Measurements from ENCODE around the gene PLA2G4E.

GRCh38 chr15:42012241-42012640 is 8.6 kb downstream of the PLA2G4E start:
- TF ChIP-seq CTCF (IDR thresholded peaks at IDR 0.05 in 2 of 3, conservative IDR thresholded peaks at IDR 0.05 in 1 of 3; ENCODE audit: borderline replicate concordance in 1 of 3, insufficient read depth in 1 of 3, low read depth in 2 of 3, low read length in 2 of 3) = no peak
- no peak for TF ChIP-seq TCF7L2 (IDR thresholded peaks at IDR 0.05; ENCODE audit: borderline replicate concordance, extremely low read depth, insufficient read depth, insufficient read length)
- TF ChIP-seq EZH2phosphoT487 (IDR thresholded peaks at IDR 0.05; ENCODE audit: borderline replicate concordance) = no peak

All from HCT116 (cell line).